WTC11 (cell line): ENCODE results near the gene SH2D1B.

Source experiments
- ATF1 ChIP-seq: sonication (generic); formaldehyde crosslinking; IDR thresholded peaks from 2 replicates; pipeline ENCODE4 v1.8.1; 2023; ENCODE audit warnings: mild to moderate bottlenecking, moderate library complexity, missing genetic modification reagents
- TP53 ChIP-seq: sonication (generic); formaldehyde crosslinking; IDR thresholded peaks from 2 replicates; pipeline ENCODE4 v1.8.1; 2023; ENCODE audit warnings: mild to moderate bottlenecking, missing genetic modification reagents
- TF ChIP-seq, protein P1 (sequence below): sonication (generic); formaldehyde crosslinking; IDR thresholded peaks from 2 replicates; pipeline ENCODE4 v1.8.1; 2023; ENCODE audit warnings: mild to moderate bottlenecking, missing genetic modification reagents, moderate library complexity
- TF ChIP-seq, protein P2 (sequence below): fragments of 200-600 bp; IDR thresholded peaks from 2 replicates; pipeline ENCODE4 v1.8.0; 2022; ENCODE audit warnings: antibody characterized with exemption
- TF ChIP-seq, protein P3 (sequence below): sonication (generic); formaldehyde crosslinking; IDR thresholded peaks from 2 replicates; pipeline ENCODE4 v1.8.1; 2022; ENCODE audit warnings: low read depth, mild to moderate bottlenecking, moderate library complexity, missing genetic modification reagents, borderline replicate concordance

DNA sequence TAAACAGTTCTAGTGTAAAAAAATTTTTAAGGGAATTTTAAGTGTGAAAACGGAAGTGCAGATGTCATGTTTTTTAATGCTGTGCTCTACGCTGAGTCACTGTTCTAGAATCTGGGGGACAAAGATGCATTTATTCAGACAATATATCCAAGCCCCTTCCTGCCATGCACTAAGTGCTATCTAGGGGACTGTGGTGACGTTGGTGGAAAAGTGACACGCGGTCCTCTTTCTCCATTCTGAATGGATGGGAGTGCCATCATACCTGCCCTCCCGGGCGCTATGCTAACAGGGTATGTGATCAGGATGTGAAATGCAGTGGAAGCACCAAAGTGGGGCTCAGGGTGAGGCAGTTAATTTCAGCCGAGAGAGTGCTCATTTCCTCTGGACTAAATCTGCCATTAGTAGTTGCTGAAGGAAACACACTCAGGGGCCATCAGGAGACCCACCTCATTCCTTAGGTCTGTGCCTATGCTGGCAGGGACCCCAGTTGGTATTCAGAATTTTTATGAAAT is 23.8 kb downstream of the SH2D1B start:
- TF ChIP-seq, protein P1, sequence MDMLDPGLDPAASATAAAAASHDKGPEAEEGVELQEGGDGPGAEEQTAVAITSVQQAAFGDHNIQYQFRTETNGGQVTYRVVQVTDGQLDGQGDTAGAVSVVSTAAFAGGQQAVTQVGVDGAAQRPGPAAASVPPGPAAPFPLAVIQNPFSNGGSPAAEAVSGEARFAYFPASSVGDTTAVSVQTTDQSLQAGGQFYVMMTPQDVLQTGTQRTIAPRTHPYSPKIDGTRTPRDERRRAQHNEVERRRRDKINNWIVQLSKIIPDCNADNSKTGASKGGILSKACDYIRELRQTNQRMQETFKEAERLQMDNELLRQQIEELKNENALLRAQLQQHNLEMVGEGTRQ (CRISPR knock-in tag) = no peak
- TF ChIP-seq, protein P2, sequence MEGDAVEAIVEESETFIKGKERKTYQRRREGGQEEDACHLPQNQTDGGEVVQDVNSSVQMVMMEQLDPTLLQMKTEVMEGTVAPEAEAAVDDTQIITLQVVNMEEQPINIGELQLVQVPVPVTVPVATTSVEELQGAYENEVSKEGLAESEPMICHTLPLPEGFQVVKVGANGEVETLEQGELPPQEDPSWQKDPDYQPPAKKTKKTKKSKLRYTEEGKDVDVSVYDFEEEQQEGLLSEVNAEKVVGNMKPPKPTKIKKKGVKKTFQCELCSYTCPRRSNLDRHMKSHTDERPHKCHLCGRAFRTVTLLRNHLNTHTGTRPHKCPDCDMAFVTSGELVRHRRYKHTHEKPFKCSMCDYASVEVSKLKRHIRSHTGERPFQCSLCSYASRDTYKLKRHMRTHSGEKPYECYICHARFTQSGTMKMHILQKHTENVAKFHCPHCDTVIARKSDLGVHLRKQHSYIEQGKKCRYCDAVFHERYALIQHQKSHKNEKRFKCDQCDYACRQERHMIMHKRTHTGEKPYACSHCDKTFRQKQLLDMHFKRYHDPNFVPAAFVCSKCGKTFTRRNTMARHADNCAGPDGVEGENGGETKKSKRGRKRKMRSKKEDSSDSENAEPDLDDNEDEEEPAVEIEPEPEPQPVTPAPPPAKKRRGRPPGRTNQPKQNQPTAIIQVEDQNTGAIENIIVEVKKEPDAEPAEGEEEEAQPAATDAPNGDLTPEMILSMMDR = no peak
- TF ChIP-seq, protein P3, sequence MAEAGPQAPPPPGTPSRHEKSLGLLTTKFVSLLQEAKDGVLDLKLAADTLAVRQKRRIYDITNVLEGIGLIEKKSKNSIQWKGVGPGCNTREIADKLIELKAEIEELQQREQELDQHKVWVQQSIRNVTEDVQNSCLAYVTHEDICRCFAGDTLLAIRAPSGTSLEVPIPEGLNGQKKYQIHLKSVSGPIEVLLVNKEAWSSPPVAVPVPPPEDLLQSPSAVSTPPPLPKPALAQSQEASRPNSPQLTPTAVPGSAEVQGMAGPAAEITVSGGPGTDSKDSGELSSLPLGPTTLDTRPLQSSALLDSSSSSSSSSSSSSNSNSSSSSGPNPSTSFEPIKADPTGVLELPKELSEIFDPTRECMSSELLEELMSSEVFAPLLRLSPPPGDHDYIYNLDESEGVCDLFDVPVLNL (CRISPR knock-in tag) = no peak
- TF ChIP-seq ATF1 (CRISPR knock-in tag) (no peak), TP53 (CRISPR knock-in tag) (no peak)
